H1 (cell line): ENCODE results near the gene RELN. TPM values are rescaled to one million over a fixed set of nuclear protein-coding genes. Genes with fewer than 3 reads are reported as not detected.

Source experiments
- CTCF ChIA-PET: fragments of 300-600 bp; sonication (Branson Sonifier 250); formaldehyde crosslinking; loops from one replicate; lab custom pipeline; 2021; ENCODE audit not compliant: partially characterized antibody; lab: Charles Lee
- POLR2A ChIA-PET: fragments of 300-600 bp; sonication (Branson Sonifier 250); formaldehyde crosslinking; loops from one replicate; lab custom pipeline; 2021; ENCODE audit warnings: inconsistent platforms; ENCODE audit not compliant: partially characterized antibody; lab: Charles Lee
- DNase-seq, 2 experiments: peaks; one replicate each; pipeline versions ENCODE4 v3.0.0 to v3.0.0-alpha.2; 2010 to 2022; ENCODE audit warnings: low spot score in 2 of 2, low read depth in 1 of 2, mixed read lengths in 1 of 2
- FAIRE-seq: peaks from 2 replicates; lab custom pipeline; 2011; peaks lifted over from hg19 to GRCh38; lab: Jason Lieb, UNC
- H2AFZ ChIP-seq: 2 replicates; pipeline ENCODE4 v1.8.1; 2012; ENCODE audit warnings: low read length, inconsistent platforms
- H2AK5ac ChIP-seq: 2 replicates; pipeline ENCODE4 v1.6.1; 2013; ENCODE audit warnings: low read depth, low read length
- H2BK120ac ChIP-seq: replicated peaks from 2 replicates; pipeline ENCODE3; 2013; ENCODE audit warnings: low read depth, low read length, inconsistent platforms
- H2BK12ac ChIP-seq: 2 replicates; pipeline ENCODE4 v1.6.1; 2013; ENCODE audit warnings: low read depth, low read length
- H2BK15ac ChIP-seq: 2 replicates; pipeline ENCODE4 v1.6.1; 2013; ENCODE audit warnings: low read length
- H2BK20ac ChIP-seq: 2 replicates; pipeline ENCODE4 v1.6.1; 2013; ENCODE audit warnings: low read length
- H2BK5ac ChIP-seq: 2 replicates; pipeline ENCODE4 v1.6.1; 2013; ENCODE audit warnings: low read depth, low read length
- H3K14ac ChIP-seq: 2 replicates; pipeline ENCODE4 v1.6.1; 2013; ENCODE audit warnings: inconsistent platforms; ENCODE audit not compliant: insufficient read length
- H3K18ac ChIP-seq: 2 replicates; pipeline ENCODE4 v1.6.1; 2013; ENCODE audit warnings: low read length; ENCODE audit errors: extremely low read depth
- H3K23ac ChIP-seq: 2 replicates; pipeline ENCODE4 v1.6.1; 2013; ENCODE audit warnings: inconsistent platforms; ENCODE audit not compliant: insufficient read length
- H3K23me2 ChIP-seq: 2 replicates; pipeline ENCODE4 v1.6.1; 2013; ENCODE audit warnings: low read depth, low read length
- H3K27ac ChIP-seq: 2 replicates; pipeline ENCODE4 v1.6.1; 2011; ENCODE audit warnings: low read depth, low read length, inconsistent platforms
- H3K27me3 ChIP-seq, 4 experiments: replicated peaks in 1 of 4; 1 replicate in 1 of 4; 2 replicates in 3 of 4; pipeline versions ENCODE4 v1.6.1 to v1.8.1; 2011 to 2013; ENCODE audit warnings: low read length in 3 of 4, mild to moderate bottlenecking in 3 of 4, inconsistent platforms in 2 of 4, mixed read lengths in 2 of 4, moderate library complexity in 1 of 4; ENCODE audit not compliant: control insufficient read depth in 3 of 4, insufficient read depth in 3 of 4; ENCODE audit errors: extremely low read depth in 1 of 4
- H3K36me3 ChIP-seq, 4 experiments: 2 replicates each; pipeline versions ENCODE4 v1.6.1 to v1.8.1; 2011 to 2013; ENCODE audit warnings: mild to moderate bottlenecking in 4 of 4, low read length in 3 of 4, moderate library complexity in 2 of 4, control low read depth in 1 of 4, inconsistent platforms in 1 of 4; ENCODE audit not compliant: insufficient read depth in 4 of 4, control insufficient read depth in 2 of 4
- H3K4ac ChIP-seq: replicated peaks from 2 replicates; pipeline ENCODE3; 2013; ENCODE audit warnings: low read length, low read depth, mixed read lengths, inconsistent platforms; ENCODE audit not compliant: insufficient read length
- H3K4me1 ChIP-seq, 4 experiments: replicated peaks in 1 of 4; 1 replicate in 1 of 4; 2 replicates in 3 of 4; pipeline versions ENCODE4 v1.6.1 to v1.8.1; 2011 to 2013; ENCODE audit warnings: low read length in 3 of 4, inconsistent platforms in 2 of 4, mixed read lengths in 1 of 4; ENCODE audit not compliant: insufficient read depth in 4 of 4, control insufficient read depth in 3 of 4
- H3K4me2 ChIP-seq, 2 experiments: 2 replicates each; pipeline versions ENCODE4 v1.6.1 to v1.8.1; 2011 to 2013; ENCODE audit warnings: low read depth in 2 of 2, low read length in 2 of 2, control low read depth in 1 of 2, inconsistent platforms in 1 of 2, mild to moderate bottlenecking in 1 of 2; ENCODE audit not compliant: insufficient read depth in 1 of 2
- H3K4me3 ChIP-seq, 4 experiments: fragments of 200-600, 300-600 bp in 1 of 4; sonication (generic), shearing (Covaris generic), sonication (Bioruptor Twin) in 1 of 4; 2 replicates each; pipeline versions ENCODE4 v1.5.1 to v1.8.1; 2011 to 2016; ENCODE audit warnings: low read length in 4 of 4, low read depth in 3 of 4, control low read depth in 2 of 4, inconsistent platforms in 2 of 4, mild to moderate bottlenecking in 2 of 4, mixed read lengths in 1 of 4, moderate library complexity in 1 of 4; ENCODE audit not compliant: insufficient read depth in 2 of 4; ENCODE audit errors: extremely low read depth in 1 of 4
- H3K56ac ChIP-seq: replicated peaks from 2 replicates; pipeline ENCODE3; 2013; ENCODE audit warnings: low read depth, mild to moderate bottlenecking, mixed read lengths, low read length, inconsistent platforms; ENCODE audit not compliant: insufficient read length
- H3K79me1 ChIP-seq: 2 replicates; pipeline ENCODE4 v1.6.1; 2013; ENCODE audit warnings: low read depth, low read length, control low read depth
- H3K79me2 ChIP-seq, 2 experiments: 2 replicates each; pipeline versions ENCODE4 v1.6.1 to v1.8.1; 2012 to 2013; ENCODE audit warnings: low read length in 2 of 2, mild to moderate bottlenecking in 2 of 2, inconsistent platforms in 1 of 2; ENCODE audit not compliant: insufficient read depth in 2 of 2, control insufficient read depth in 1 of 2
- H3K9ac ChIP-seq, 4 experiments: replicated peaks in 1 of 4; 1 replicate in 1 of 4; 2 replicates in 3 of 4; pipeline versions ENCODE4 v1.6.1 to v1.8.1; 2011 to 2013; ENCODE audit warnings: low read depth in 3 of 4, low read length in 3 of 4, control low read depth in 2 of 4, mild to moderate bottlenecking in 2 of 4, moderate library complexity in 2 of 4, inconsistent platforms in 1 of 4; ENCODE audit errors: extremely low read depth in 1 of 4
- H3K9me3 ChIP-seq, 2 experiments: 2 replicates each; pipeline versions ENCODE4 v1.6.1 to v1.8.1; 2012 to 2013; ENCODE audit warnings: mild to moderate bottlenecking in 2 of 2, moderate library complexity in 2 of 2, control low read depth in 1 of 2, inconsistent platforms in 1 of 2, low read depth in 1 of 2, low read length in 1 of 2, mixed read lengths in 1 of 2; ENCODE audit not compliant: insufficient read depth in 2 of 2
- H4K20me1 ChIP-seq, 2 experiments: replicated peaks in 1 of 2; 2 replicates each; pipeline versions ENCODE3 to v1.8.1; 2011 to 2013; ENCODE audit warnings: inconsistent platforms in 2 of 2, low read length in 2 of 2, mild to moderate bottlenecking in 1 of 2; ENCODE audit not compliant: insufficient read depth in 2 of 2, control insufficient read depth in 1 of 2
- H4K5ac ChIP-seq: 2 replicates; pipeline ENCODE4 v1.6.1; 2013; ENCODE audit warnings: low read length, low read depth, mixed read lengths, inconsistent platforms; ENCODE audit not compliant: insufficient read length
- H4K8ac ChIP-seq: 2 replicates; pipeline ENCODE4 v1.8.0; 2013; ENCODE audit warnings: mild to moderate bottlenecking, moderate library complexity, low read length, inconsistent platforms; ENCODE audit not compliant: insufficient read depth; ENCODE audit errors: extremely low read depth
- H4K91ac ChIP-seq: replicated peaks from 2 replicates; pipeline ENCODE3; 2013; ENCODE audit warnings: low read length, mixed read lengths, inconsistent platforms; ENCODE audit not compliant: insufficient read length
- BACH1 ChIP-seq: IDR thresholded peaks from 2 replicates; pipeline ENCODE4 v1.6.1; 2012; ENCODE audit warnings: low read length, improper control_type of control experiment
- BCL11A ChIP-seq, 2 experiments: IDR thresholded peaks; one replicate each; pipeline ENCODE4 v1.6.1; 2011; ENCODE audit warnings: low read depth in 2 of 2, low read length in 2 of 2, mild to moderate bottlenecking in 2 of 2
- CTBP2 ChIP-seq: IDR thresholded peaks from 2 replicates; pipeline ENCODE4 v1.7.0; 2011; ENCODE audit warnings: borderline replicate concordance, mild to moderate bottlenecking, moderate library complexity, mixed read lengths, low read length; ENCODE audit not compliant: insufficient read depth, insufficient read length
- EGR1 ChIP-seq: IDR thresholded peaks from 2 replicates; pipeline ENCODE4 v1.6.1; 2011; ENCODE audit warnings: low read depth, low read length, borderline replicate concordance
- FOSL1 ChIP-seq: IDR thresholded peaks from 2 replicates; pipeline ENCODE4 v1.6.1; 2011; ENCODE audit warnings: mild to moderate bottlenecking, low read depth, low read length, moderate library complexity; ENCODE audit not compliant: insufficient read depth
- TAF1 ChIP-seq: IDR thresholded peaks from 2 replicates; pipeline ENCODE4 v1.6.1; 2011; ENCODE audit warnings: mild to moderate bottlenecking, low read depth, low read length
- YY1 ChIP-seq: IDR thresholded peaks from 2 replicates; pipeline ENCODE4 v1.6.1; 2011; ENCODE audit warnings: low read depth, mild to moderate bottlenecking, low read length
- WGBS, 2 experiments: shearing (Covaris generic) in 1 of 2; methylation state at CpG; one replicate each; pipeline versions ENCODE4 v1.1.6 to v1.1.7; 2013 to 2015; ENCODE audit warnings: low lambda C conversion rate in 2 of 2, mixed read lengths in 2 of 2, inconsistent platforms in 1 of 2, low coverage in 1 of 2, missing lambda C conversion rate in 1 of 2; ENCODE audit not compliant: insufficient replicate concordance in 2 of 2, insufficient coverage in 1 of 2, insufficient read length in 1 of 2; ENCODE audit errors: extremely low coverage in 1 of 2, missing lambda C conversion rate in 1 of 2; 5-methylcytosine and 5-hydroxymethylcytosine counted together
- polyA plus RNA-seq, 7 experiments: library from polyadenylated mRNA; depleted of rRNA in 3 of 7; stranded (reverse) in 5 of 7; unstranded in 2 of 7; fragments of >200 nt in 5 of 7; fragments of 200-250 nt in 2 of 7; gene quantifications; 1 replicate in 5 of 7; 2 replicates in 1 of 7; 4 replicates in 1 of 7; pipeline versions ENCODE4 v1.2.1 to v1.2.3, GENCODE V29; 2011 to 2013; ENCODE audit warnings: missing spikeins in 2 of 7, mixed read lengths in 2 of 7
- total RNA-seq: library from RNA; stranded (reverse); fragmentation: NEBNext Ultra II Directional; extraction: Animal tissue kit (Norgen Biotek cat#: 25700); gene quantifications from 2 replicates; pipeline ENCODE4 v1.2.1, GENCODE V29; 2021
- TF ChIP-seq, protein P1 (sequence below): IDR thresholded peaks from 2 replicates; pipeline ENCODE4 v1.6.1; 2012; ENCODE audit warnings: inconsistent platforms

The RELN gene
- total and polyA plus RNA-seq, 2 of the 8 experiments (the other 6 are each of a cell fraction or from before 2014, with no cell fraction given), result 0.03 to 0.07 TPM

DNA sequence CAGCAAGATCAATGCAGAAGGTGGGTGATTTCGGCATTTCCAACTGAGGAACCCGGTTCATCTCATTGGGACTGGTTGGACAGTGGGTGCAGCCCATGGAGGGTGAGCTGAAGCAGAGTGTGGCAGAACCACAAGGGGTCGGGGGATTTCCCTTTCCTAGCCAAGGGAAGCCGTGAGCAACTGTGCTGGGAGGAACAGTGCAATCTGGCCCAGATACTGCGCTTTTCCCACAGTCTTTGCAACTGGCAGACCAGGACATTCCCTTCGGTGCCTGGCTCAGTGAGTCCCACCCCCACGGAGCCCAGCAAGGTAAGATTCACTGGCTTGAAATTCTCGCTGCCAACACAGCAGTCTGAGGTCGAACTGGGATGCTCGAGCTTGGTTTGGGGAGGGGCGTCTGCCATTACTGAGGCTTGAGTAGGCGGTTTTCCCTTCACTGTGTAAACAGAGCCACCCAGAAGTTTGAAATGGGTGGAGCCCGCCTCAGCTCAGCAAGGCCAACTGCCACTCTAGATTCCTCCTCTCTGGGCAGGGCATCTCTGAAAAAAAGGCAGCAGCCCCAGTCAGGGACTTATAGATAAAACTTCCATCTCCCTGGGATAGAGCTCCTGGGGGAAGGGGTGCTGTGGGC lies 484.8 kb downstream of the RELN start:
- H4K20me1 ChIP-seq, result no peaks in the 10 kb centered on the region
- WGBS, 2 experiments, result 87% methylated on average over 13 of the region's 13 CpGs; no CpG with 5 or more reads in 1 of the 2 experiments
- 0 out of 2 replicates have a peak overlapping the region, but pooled peaks have one; percentile 50 for H2AFZ ChIP-seq
- H3K36me3 ChIP-seq, result no peaks in the 10 kb centered on the region
- no peak overlapping the region for H3K4me2 ChIP-seq
- H4K8ac ChIP-seq, result peak overlapping the region; percentile 51; the same call in 1 of the 2 replicates
- POLR2A ChIA-PET, result no interaction called here
- no peak overlapping the region for H2BK5ac ChIP-seq
- H3K9me3 ChIP-seq, result no peaks in the 10 kb centered on the region
- H3K4me1 ChIP-seq, result no peaks in the 10 kb centered on the region
- H2BK20ac ChIP-seq, result no peak overlapping the region
- TF ChIP-seq EGR1, result no peak
- no peak for TF ChIP-seq CTBP2
- no peak for TF ChIP-seq FOSL1
- TF ChIP-seq YY1, result no peak
- no peak for TF ChIP-seq BCL11A (IDR thresholded peaks at IDR 0.05; ENCODE audit: low read depth in 2 of 2, low read length in 2 of 2)
- TF ChIP-seq, protein P1, sequence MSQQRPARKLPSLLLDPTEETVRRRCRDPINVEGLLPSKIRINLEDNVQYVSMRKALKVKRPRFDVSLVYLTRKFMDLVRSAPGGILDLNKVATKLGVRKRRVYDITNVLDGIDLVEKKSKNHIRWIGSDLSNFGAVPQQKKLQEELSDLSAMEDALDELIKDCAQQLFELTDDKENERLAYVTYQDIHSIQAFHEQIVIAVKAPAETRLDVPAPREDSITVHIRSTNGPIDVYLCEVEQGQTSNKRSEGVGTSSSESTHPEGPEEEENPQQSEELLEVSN, result no peak
- no peak for TF ChIP-seq TAF1
- no peak for TF ChIP-seq BACH1
- H3K14ac ChIP-seq, result no peak overlapping the region
- H2AK5ac ChIP-seq, result no peak overlapping the region
- H3K9ac ChIP-seq, result no peak overlapping the region
- H3K79me2 ChIP-seq, result no peaks in the 10 kb centered on the region
- no peaks in the 10 kb centered on the region for H3K23me2 ChIP-seq
- H3K4ac ChIP-seq, result no peak overlapping the region
- H3K27me3 ChIP-seq, result no peaks in the 10 kb centered on the region
- H2BK120ac ChIP-seq, result no peak overlapping the region
- H4K91ac ChIP-seq, result no peak overlapping the region
- no peak overlapping the region for H2BK15ac ChIP-seq
- no peaks in the 10 kb centered on the region for H3K79me1 ChIP-seq
- FAIRE-seq (no peak), DNase-seq (no peak)
- H3K23ac ChIP-seq, result no peak overlapping the region
- no peak overlapping the region for H3K18ac ChIP-seq
- no peak overlapping the region for H3K27ac ChIP-seq
- CTCF ChIA-PET, result interaction anchor here (0.6 to 1.2 kb wide), 3 partner anchors 14 to 25 kb away, joined by 3 read pairs; no protein-coding TSS in a partner anchor
- H2BK12ac ChIP-seq, result no peak overlapping the region
- H4K5ac ChIP-seq, result no peak overlapping the region
- no peak overlapping the region for H3K4me3 ChIP-seq
- no peak overlapping the region for H3K56ac ChIP-seq
